ACC112 (cell line): ENCODE measurements around the gene NLRX1.

ENCODE experiments used
- H2AFZ ChIP-seq: fragments of 200-600 bp; sonication (generic); one replicate; pipeline ENCODE4 v1.6.0; 2017; ENCODE audit warnings: antibody characterized with exemption, low read length; ENCODE audit not compliant: unreplicated experiment
- H3K27ac ChIP-seq: fragments of 200-600 bp; sonication (generic); 2 replicates; pipeline ENCODE4 v1.5.1; 2014; ENCODE audit warnings: low read depth, mild to moderate bottlenecking, antibody characterized with exemption, low read length, moderate library complexity
- H3K27me3 ChIP-seq: fragments of 200-600 bp; sonication (generic); 2 replicates; pipeline ENCODE4 v1.6.1; 2014; ENCODE audit warnings: mild to moderate bottlenecking, antibody characterized with exemption, low read length, moderate library complexity, mixed read lengths; ENCODE audit not compliant: insufficient read depth
- H3K36me3 ChIP-seq: fragments of 200-600 bp; sonication (generic); 2 replicates; pipeline ENCODE4 v1.6.1; 2016; ENCODE audit warnings: mild to moderate bottlenecking, antibody characterized with exemption, low read length, moderate library complexity, mixed read lengths; ENCODE audit not compliant: insufficient read depth
- H3K4me1 ChIP-seq: fragments of 200-600 bp; sonication (generic); one replicate; pipeline ENCODE4 v1.6.1; 2016; ENCODE audit warnings: low read length, mixed read lengths; ENCODE audit not compliant: insufficient read depth, unreplicated experiment, control insufficient read depth
- H3K4me3 ChIP-seq: fragments of 200-600 bp; sonication (generic); 2 replicates; pipeline ENCODE4 v1.5.1; 2014; ENCODE audit warnings: mild to moderate bottlenecking, low read depth, low read length
- H3K79me2 ChIP-seq: fragments of 200-600 bp; sonication (generic); one replicate; pipeline ENCODE4 v1.6.0; 2016; ENCODE audit warnings: low read length; ENCODE audit not compliant: control insufficient read depth, unreplicated experiment, insufficient read depth

Gene NLRX1

DNA sequence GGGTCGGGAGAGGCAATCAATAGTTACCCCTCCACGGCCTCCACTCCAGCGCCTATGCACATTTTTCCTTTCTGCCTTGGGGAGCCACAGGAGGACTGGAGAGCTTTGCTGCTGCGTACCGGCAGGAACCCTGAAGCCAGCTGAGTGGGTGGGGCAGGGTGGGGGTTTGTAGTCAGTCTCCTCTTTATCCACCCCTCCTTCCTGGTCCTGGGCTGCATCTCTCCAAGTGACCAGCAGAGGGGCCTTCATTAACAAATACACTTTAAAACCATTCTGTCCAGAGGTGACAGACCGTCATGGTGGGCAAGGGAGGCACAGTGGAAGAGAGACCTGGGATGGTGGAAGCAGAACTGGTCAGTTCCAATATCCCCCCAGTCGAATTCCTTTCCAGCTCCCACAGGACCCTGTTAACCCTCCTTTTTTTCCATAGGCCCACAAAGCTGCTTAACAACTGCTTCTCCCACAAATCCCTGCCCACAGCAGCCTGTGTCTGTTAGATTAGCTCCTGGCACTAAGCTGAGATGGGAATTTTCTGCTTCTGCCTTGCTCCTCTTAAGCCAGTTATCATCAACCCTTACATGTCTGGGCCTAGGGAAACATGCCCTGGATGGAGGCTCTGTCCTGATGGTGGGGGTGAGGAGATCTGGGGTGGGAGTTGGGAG is 23.6 kb upstream of the NLRX1 start:
- Histone ChIP-seq H3K36me3 (no peaks in the 10 kb centered on the region), H3K27me3 (peaks cover 26% of the 10 kb centered on the region), H3K27ac (no peak overlapping the region), H2AFZ (no peak overlapping the region), H3K4me3 (no peak overlapping the region), H3K4me1 (no peaks in the 10 kb centered on the region), H3K79me2 (no peaks in the 10 kb centered on the region)

DNA sequence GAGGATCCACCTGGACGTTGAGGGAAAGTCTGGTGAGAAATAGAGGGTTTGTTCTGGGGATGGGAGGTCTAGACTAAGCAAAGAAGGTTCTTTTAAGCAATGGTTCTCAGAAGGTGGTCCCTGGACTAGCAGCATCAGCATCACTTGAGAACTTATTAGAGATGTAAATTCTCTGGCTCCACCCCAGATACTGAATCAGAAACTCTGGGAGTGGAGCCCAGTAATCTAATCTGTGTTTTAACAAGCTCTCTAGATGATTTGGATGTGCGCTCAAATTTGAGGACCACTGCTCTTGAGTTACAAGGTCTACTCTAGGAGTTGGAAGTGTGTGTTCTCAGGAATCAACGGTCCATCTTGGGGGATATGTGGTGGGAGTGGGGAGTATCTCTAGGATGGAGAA is 23.0 kb upstream of the NLRX1 start:
- Histone ChIP-seq H3K36me3 (no peaks in the 10 kb centered on the region), H3K4me1 (no peaks in the 10 kb centered on the region), H2AFZ (no peak overlapping the region), H3K27me3 (peaks cover 32% of the 10 kb centered on the region), H3K4me3 (no peak overlapping the region), H3K27ac (no peak overlapping the region), H3K79me2 (no peaks in the 10 kb centered on the region)

DNA sequence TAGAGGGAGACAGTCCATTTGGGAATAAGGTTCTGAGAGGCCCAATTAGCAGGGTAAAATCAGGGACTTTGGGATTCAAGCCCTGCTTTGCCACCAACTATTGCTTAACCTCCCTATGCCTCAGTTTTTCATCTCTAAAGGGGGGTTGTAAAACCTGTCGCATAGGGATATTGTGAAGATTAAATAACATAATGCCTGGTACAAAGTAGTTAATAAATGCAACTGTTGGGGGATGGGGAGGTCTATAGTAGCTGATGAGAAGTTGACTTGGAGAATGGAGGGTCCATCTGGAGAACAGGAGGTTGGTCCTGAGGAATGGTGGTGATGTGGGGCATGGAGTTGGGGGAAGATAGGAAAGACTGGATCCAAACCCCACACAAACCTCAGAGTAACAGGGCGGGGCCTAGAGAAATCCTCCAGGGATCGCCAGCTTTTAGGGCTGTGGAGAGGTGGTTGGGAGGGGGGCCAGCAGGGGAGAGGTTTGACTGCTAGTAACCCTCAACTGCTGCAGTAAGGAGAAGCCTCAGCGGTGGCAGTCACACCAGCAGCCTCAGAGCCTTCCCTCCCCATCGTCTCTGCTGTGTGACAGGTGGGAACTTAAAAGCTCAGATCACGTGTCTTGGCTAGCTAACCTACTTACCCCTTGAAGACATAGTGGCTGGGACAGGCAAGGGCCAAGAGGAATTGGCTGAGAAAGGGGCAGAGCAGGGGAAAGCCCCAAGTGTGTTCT is 20.8 kb upstream of the NLRX1 start:
- Histone ChIP-seq H3K27me3 (peaks cover 32% of the 10 kb centered on the region), H3K36me3 (no peaks in the 10 kb centered on the region), H3K27ac (no peak overlapping the region), H2AFZ (no peak overlapping the region), H3K4me3 (no peak overlapping the region), H3K4me1 (no peaks in the 10 kb centered on the region), H3K79me2 (no peaks in the 10 kb centered on the region)

DNA sequence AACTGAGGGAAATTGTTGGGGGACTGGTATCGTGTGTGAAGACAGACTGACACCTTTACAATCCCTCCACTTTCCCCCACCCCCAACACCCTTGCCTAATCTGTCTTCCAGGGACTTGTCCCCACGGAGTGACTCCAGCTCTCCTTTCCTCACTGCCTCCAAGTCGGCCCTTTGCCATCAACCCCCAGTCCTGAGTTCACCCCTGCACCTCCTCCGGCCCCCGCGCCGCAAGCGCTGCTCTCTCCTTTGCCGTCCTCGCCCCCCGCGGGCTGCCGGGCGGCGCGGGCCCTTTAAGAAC is 19.9 kb upstream of the NLRX1 start:
- peaks cover 32% of the 10 kb centered on the region for H3K27me3 ChIP-seq
- H3K4me3 ChIP-seq = peak overlapping the region; percentile 77
- H3K4me1 ChIP-seq = no peaks in the 10 kb centered on the region
- H2AFZ ChIP-seq = peak overlapping the region; percentile 32
- no peaks in the 10 kb centered on the region for H3K79me2 ChIP-seq
- H3K27ac ChIP-seq = no peak overlapping the region
- no peaks in the 10 kb centered on the region for H3K36me3 ChIP-seq

DNA sequence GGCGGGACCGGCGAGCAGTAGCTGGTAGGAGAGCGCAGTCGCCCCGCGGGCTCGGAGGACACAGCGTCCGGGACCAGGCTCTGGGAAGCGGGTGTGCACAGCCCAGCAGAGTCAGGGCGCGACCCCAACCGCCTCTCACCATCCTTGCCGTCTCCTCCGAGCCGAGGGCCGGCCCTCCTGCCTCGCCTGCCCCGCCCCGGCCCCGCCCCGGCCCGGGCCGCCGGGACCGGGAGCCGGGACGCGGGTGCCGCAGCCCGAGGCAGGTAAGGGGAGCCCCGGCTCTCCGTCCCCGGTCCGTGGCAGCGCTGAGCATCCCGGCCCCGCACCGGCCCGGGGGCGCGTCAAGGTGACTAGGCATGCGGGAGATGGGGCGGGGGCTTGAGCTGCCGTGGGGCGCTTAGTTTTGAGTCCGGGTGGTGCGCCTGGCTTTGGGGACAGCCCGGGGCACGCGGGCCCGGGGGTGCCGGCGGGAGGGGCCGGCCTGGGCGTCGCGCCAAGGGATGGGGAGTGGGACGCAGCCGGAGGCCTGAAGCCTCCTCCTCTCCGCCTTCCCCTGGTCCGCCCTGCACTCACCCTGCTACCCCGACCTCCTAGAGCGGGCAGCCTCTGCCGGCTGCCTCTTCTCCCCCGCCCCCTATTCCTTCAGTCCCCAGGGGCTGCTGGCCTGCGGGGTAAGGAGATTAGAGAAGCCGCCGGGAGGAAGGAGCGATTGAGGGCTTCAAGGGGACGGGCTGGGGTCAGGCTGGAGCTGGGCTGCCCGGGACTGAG is 19.3 kb upstream of the NLRX1 start, which contains the start of gene ABCG4:
ABCG4 (plus strand) TSS at position 35 of the 768 bp plus-strand sequence. CDS start 914 bp downstream, outside the sequence.
- no peaks in the 10 kb centered on the region for H3K4me1 ChIP-seq
- peak within 1 kb of the TSS; percentile 77 for H3K4me3 ChIP-seq
- H3K79me2 ChIP-seq = no peaks in the 10 kb centered on the region
- H3K27ac ChIP-seq = no peak within 1 kb of the TSS
- peaks cover 32% of the 10 kb centered on the region for H3K27me3 ChIP-seq
- H2AFZ ChIP-seq = peak within 1 kb of the TSS; percentile 57
- no peaks in the 10 kb centered on the region for H3K36me3 ChIP-seq

DNA sequence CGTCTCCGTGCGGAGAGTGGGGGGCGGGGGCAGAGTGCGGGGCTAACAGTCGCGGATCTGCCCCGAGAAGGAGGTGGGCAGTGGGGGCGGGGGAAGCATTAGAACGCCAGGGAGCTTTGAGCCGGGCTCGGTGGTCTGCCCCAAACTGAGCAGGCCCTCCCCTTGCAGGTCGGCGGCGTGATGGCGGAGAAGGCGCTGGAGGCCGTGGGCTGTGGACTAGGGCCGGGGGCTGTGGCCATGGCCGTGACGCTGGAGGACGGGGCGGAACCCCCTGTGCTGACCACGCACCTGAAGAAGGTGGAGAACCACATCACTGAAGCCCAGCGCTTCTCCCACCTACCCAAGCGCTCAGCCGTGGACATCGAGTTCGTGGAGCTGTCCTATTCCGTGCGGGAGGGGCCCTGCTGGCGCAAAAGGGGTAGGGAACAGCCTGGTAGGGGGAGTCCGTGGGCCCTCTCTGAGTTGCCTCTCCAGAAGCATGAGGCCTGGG is 18.7 kb upstream of the NLRX1 start:
- no peak overlapping the region for H2AFZ ChIP-seq
- H3K27me3 ChIP-seq = peaks cover 32% of the 10 kb centered on the region
- H3K79me2 ChIP-seq = no peaks in the 10 kb centered on the region
- no peak overlapping the region for H3K27ac ChIP-seq
- H3K4me1 ChIP-seq = no peaks in the 10 kb centered on the region
- no peaks in the 10 kb centered on the region for H3K36me3 ChIP-seq
- peak overlapping the region; percentile 77 for H3K4me3 ChIP-seq

DNA sequence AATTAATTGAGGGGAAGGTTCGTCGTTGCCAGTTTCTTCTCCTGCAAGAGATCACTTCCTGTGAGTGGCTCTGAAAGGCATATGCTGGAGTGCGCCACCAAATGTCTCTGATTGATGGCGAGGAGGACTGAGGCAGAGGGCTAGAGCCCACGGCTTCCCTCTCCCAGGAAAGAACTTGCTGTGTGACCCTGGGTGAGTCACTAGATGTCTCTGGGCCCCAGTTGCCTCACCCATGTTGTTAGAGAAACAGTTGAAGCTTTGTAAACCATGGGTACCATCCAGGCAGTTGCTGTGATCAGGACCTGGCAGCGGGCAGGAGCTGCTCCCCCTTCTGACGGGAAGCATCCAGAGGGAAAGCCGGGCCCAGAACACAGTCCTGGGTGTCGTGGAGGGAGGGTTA is 16.5 kb upstream of the NLRX1 start:
- Histone ChIP-seq H3K27ac (no peak overlapping the region), H2AFZ (no peak overlapping the region), H3K4me3 (no peak overlapping the region), H3K27me3 (peaks cover 29% of the 10 kb centered on the region), H3K4me1 (no peaks in the 10 kb centered on the region), H3K79me2 (no peaks in the 10 kb centered on the region), H3K36me3 (no peaks in the 10 kb centered on the region)

DNA sequence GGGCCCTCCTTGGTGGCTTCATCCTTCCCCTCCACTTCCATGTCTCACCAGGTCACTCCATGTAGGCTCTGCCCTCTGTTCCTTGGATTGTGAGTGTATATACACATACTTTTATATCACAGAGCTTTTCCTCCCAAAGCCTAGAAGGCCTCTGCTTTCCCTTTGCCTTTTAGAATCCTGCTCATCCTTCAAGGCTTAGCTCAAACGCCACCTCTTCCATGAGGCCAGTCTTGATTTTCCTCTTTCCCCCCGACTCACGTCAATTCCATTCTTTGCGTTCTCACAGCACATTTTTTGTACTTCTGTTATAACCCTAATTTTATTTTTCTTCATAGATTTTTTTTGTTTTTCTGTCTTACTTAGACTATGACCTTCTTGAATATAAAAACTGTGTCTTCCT is 15.9 kb upstream of the NLRX1 start:
- H2AFZ ChIP-seq = no peak overlapping the region
- no peak overlapping the region for H3K27ac ChIP-seq
- H3K36me3 ChIP-seq = no peaks in the 10 kb centered on the region
- no peak overlapping the region for H3K4me3 ChIP-seq
- H3K79me2 ChIP-seq = no peaks in the 10 kb centered on the region
- no peaks in the 10 kb centered on the region for H3K4me1 ChIP-seq
- H3K27me3 ChIP-seq = peaks cover 26% of the 10 kb centered on the region

DNA sequence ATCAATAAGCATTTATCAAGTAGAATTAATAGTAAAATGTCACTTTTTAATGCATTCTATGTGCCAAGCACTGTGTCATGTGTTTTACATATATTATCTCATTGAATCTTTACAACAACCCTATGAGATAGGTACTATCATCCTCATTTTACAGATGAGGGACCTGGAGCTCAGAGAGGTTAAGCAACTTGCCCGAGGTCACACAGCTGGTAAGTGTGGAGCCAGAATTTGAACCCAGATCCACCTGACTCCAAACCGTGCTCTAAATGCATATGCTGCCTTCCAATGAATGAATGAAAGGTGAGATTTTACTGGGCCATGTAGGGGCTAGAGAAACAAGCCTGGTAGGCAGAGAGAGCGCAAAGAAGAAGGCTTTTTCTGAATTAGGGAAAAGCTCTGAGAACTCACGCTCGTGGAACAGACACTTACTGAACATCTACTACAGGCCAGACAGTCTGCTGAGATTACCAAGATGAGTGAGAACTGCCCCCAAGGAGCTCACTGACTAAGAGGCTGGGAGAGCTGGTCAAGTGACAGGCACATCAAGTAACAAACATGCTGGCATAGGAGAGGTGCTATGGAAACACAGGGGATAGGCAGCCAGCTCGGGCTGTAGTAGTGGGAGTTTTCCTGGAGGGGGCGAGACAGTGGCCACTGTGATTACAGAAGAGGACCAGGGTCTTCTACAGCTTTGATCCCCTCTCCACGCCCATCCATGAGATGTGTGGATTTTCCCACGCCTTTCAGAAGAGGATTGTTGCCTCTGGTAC is 15.3 kb upstream of the NLRX1 start:
- H3K79me2 ChIP-seq = no peaks in the 10 kb centered on the region
- no peak overlapping the region for H3K27ac ChIP-seq
- H3K36me3 ChIP-seq = no peaks in the 10 kb centered on the region
- no peak overlapping the region for H2AFZ ChIP-seq
- peaks cover 19% of the 10 kb centered on the region for H3K27me3 ChIP-seq
- H3K4me1 ChIP-seq = no peaks in the 10 kb centered on the region
- H3K4me3 ChIP-seq = no peak overlapping the region

DNA sequence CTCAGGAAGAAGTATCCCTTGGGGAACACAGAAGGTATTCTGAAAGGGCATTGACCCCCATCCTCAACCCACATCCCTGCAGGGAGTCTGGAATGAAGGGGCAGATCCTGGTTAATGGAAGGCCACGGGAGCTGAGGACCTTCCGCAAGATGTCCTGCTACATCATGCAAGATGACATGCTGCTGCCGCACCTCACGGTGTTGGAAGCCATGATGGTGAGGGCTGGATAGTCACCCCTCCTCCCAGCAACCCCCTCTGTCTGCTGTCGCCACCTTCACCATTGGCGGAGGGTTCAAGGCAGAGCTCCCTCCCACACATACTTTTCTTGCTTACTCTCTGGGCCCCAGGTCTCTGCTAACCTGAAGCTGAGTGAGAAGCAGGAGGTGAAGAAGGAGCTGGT is 14.3 kb upstream of the NLRX1 start:
- Histone ChIP-seq H3K36me3 (no peaks in the 10 kb centered on the region), H3K4me1 (no peaks in the 10 kb centered on the region), H3K27me3 (peaks cover 17% of the 10 kb centered on the region), H3K4me3 (no peak overlapping the region), H3K27ac (no peak overlapping the region), H3K79me2 (no peaks in the 10 kb centered on the region), H2AFZ (no peak overlapping the region)
